PFSK-1 (cell line): ENCODE data around the gene RFTN1.

ENCODE experiments used
- POLR2AphosphoS5 ChIP-seq: IDR thresholded peaks from 2 replicates; pipeline ENCODE4 v1.6.1; 2012; ENCODE audit warnings: low read depth, mild to moderate bottlenecking, control low read depth, low read length, moderate library complexity
- SIN3A ChIP-seq: IDR thresholded peaks from 2 replicates; pipeline ENCODE4 v1.6.1; 2012; ENCODE audit warnings: mild to moderate bottlenecking, low read length, moderate library complexity, borderline replicate concordance; ENCODE audit not compliant: insufficient read depth
- TAF1 ChIP-seq: IDR thresholded peaks from 2 replicates; pipeline ENCODE4 v1.6.1; 2012; ENCODE audit warnings: low read length, control low read depth, borderline replicate concordance; ENCODE audit not compliant: insufficient read depth
- TF ChIP-seq, protein P1 (sequence below), 2 experiments: IDR thresholded peaks; 2 replicates each; pipeline versions ENCODE4 v1.6.1 to v1.8.0; 2011 to 2012; ENCODE audit warnings: low read depth in 2 of 2, low read length in 2 of 2, control low read depth in 1 of 2, inconsistent platforms in 1 of 2, mild to moderate bottlenecking in 1 of 2, moderate library complexity in 1 of 2; ENCODE audit not compliant: insufficient read depth in 1 of 2

DNA sequence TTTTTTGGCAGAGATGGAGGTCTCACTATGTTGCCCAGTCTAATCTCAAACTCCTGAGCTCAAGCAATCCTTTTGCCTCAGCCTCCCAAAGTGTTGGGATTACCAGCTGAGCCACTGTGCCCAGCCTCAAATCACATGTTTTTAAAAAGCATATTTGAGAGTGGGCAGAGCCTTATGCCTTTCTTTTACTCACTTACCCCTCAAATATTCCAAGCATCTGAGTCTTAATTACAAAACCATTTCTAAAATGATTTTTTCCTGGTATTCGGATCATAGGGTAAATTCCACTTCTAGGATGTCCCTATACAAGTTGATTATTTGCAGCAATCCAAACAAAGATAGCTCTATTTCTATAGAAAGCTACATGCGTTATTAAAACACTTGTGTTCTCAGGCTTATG lies 106.1 kb downstream of the RFTN1 start:
- TF ChIP-seq POLR2AphosphoS5 (no peak), SIN3A (no peak), TAF1 (no peak)
- TF ChIP-seq, protein P1, sequence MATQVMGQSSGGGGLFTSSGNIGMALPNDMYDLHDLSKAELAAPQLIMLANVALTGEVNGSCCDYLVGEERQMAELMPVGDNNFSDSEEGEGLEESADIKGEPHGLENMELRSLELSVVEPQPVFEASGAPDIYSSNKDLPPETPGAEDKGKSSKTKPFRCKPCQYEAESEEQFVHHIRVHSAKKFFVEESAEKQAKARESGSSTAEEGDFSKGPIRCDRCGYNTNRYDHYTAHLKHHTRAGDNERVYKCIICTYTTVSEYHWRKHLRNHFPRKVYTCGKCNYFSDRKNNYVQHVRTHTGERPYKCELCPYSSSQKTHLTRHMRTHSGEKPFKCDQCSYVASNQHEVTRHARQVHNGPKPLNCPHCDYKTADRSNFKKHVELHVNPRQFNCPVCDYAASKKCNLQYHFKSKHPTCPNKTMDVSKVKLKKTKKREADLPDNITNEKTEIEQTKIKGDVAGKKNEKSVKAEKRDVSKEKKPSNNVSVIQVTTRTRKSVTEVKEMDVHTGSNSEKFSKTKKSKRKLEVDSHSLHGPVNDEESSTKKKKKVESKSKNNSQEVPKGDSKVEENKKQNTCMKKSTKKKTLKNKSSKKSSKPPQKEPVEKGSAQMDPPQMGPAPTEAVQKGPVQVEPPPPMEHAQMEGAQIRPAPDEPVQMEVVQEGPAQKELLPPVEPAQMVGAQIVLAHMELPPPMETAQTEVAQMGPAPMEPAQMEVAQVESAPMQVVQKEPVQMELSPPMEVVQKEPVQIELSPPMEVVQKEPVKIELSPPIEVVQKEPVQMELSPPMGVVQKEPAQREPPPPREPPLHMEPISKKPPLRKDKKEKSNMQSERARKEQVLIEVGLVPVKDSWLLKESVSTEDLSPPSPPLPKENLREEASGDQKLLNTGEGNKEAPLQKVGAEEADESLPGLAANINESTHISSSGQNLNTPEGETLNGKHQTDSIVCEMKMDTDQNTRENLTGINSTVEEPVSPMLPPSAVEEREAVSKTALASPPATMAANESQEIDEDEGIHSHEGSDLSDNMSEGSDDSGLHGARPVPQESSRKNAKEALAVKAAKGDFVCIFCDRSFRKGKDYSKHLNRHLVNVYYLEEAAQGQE (IDR thresholded peaks at IDR 0.05; ENCODE audit: insufficient read depth in 1 of 2, low read depth in 2 of 2, low read length in 2 of 2): no peak
